Measurements from ENCODE around the gene SLC49A4.

The SLC49A4 gene

DNA sequence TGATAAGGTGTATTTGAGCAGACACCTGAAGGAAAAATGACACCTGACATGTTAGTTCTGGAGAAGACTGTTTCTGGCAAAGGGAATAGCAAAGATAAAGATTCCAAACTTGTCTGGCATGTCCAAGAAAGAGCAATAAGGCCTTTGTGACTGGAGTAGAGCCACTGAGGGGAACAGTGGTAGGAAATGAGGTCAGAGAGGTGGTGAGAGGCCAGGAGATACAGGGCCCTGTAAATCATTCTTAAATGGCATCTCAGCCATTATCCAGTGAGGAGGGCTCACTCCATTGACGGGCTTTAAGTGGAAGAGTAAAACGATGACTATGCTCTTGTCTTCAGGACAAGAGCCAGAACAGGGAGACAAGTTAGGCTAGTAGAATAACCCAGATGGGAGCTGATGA, 4.5 kb downstream of the SLC49A4 start:
- TF ChIP-seq GATA3 (IDR thresholded peaks at IDR 0.05; ENCODE audit: low read depth, low read length) = no peak
- no peak for TF ChIP-seq GATA2 (IDR thresholded peaks at IDR 0.05; ENCODE audit: low read depth, low read length)

DNA sequence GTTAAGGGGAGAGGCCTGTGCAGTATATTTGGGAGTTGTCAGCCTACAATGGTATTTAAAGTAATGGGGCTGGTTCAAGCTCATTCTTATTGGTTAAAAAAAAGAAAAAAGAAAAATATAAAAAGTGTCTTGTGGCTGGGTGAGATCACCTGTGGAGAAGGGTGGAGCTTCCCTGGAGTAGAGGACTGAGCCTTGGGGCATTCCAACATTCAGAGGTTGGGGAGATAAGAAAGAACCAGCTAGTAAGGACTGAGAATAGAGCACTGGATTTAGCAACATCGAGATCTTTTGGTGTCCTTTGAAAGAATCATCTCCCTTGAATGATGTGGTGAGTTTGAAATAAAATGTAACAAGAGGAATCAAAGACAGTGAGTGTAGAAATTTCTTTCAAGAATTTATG, 5.2 kb downstream of the SLC49A4 start:
- no peak for TF ChIP-seq GATA2 (IDR thresholded peaks at IDR 0.05; ENCODE audit: low read depth, low read length)
- TF ChIP-seq GATA3 (IDR thresholded peaks at IDR 0.05; ENCODE audit: low read depth, low read length) = no peak

- TF ChIP-seq GATA2 (IDR thresholded peaks at IDR 0.05; ENCODE audit: low read depth, low read length) (no peak), GATA3 (IDR thresholded peaks at IDR 0.05; ENCODE audit: low read depth, low read length) (no peak)
These were observed 5.9 kb downstream of the SLC49A4 start for GRCh38 chr3:122800706-122801237.

- no peak for TF ChIP-seq GATA2 (IDR thresholded peaks at IDR 0.05; ENCODE audit: low read depth, low read length)
- TF ChIP-seq GATA3 (IDR thresholded peaks at IDR 0.05; ENCODE audit: low read depth, low read length) = no peak
These were observed 7.5 kb downstream of the SLC49A4 start for GRCh38 chr3:122802323-122802722.

GRCh38 chr3:122803977-122804376, 9.1 kb downstream of the SLC49A4 start:
- no peak for TF ChIP-seq GATA2 (IDR thresholded peaks at IDR 0.05; ENCODE audit: low read depth, low read length)
- TF ChIP-seq GATA3 (IDR thresholded peaks at IDR 0.05; ENCODE audit: low read depth, low read length) = no peak

- no peak for TF ChIP-seq GATA2 (IDR thresholded peaks at IDR 0.05; ENCODE audit: low read depth, low read length)
- TF ChIP-seq GATA3 (IDR thresholded peaks at IDR 0.05; ENCODE audit: low read depth, low read length) = no peak
These were observed 15.9 kb downstream of the SLC49A4 start for GRCh38 chr3:122810734-122811133.

DNA sequence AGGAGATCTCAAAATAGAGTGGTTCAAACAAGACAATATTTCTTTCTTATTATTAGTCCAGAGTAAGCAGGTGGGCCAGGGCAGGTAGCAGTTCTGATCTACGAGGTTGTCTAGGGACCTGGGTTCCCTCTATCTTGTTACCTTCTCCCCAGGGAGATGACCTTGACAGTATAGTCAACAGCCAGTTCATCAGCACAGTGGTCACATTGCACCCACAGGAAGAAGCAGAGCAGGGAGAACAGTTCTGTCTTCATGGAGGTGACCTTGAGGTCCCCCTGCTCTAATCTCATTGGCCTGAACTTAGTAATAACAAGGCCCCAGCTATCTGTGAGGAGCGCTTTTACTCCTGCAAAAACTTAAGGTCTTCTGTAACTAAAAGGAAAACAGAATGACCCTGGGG, 21.7 kb downstream of the SLC49A4 start:
- TF ChIP-seq GATA2 (IDR thresholded peaks at IDR 0.05; ENCODE audit: low read depth, low read length) = no peak
- no peak for TF ChIP-seq GATA3 (IDR thresholded peaks at IDR 0.05; ENCODE audit: low read depth, low read length)

DNA sequence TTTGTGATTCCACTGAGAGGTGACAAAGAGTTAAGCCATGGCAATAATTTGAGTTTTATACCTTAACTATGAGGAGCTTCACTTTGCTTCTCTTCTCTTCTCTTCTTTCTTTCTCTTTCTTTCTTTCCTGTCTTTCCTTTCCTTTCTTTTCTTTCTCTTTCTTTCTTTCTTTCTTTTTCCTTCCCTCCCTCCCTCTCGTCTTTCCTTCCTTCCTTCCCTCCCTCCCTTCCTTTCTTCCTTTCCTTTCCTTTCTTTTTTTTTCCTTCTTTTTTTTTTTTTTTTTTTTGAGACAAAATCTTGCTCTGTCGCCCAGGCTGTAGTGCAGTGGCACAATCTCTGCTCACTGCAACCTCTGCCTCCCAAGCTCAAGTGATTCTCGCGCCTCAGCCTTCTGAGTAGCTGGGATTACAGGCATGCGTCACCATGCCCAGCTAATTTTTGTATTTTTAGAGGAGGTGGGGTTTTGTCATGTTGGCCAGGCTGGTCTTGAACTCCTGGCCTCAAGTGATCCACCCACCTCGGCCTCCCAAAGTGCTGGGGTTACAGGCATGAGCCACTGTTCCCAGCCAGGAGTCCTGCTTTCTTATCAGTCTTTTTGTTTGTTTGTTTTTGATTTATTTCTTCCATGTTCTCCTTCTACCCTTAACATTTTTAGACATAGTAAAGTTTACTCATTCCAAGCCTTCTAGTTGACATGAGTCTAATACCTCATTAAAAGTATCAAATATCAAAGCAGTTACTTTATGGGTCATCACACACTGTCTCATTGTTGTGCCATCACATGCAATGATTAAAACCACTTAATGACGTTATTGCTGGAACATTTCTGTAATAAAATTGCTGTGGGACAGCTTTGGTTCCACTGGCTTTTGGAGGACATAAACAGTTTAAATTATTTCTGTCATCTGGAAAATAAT, 29.9 kb downstream of the SLC49A4 start:
- TF ChIP-seq GATA3 (IDR thresholded peaks at IDR 0.05; ENCODE audit: low read depth, low read length) = no peak
- no peak for TF ChIP-seq GATA2 (IDR thresholded peaks at IDR 0.05; ENCODE audit: low read depth, low read length)

- TF ChIP-seq GATA2 (IDR thresholded peaks at IDR 0.05; ENCODE audit: low read depth, low read length) = no peak
- TF ChIP-seq GATA3 (IDR thresholded peaks at IDR 0.05; ENCODE audit: low read depth, low read length) = no peak
These were observed 30.6 kb downstream of the SLC49A4 start for GRCh38 chr3:122825460-122825859.

DNA sequence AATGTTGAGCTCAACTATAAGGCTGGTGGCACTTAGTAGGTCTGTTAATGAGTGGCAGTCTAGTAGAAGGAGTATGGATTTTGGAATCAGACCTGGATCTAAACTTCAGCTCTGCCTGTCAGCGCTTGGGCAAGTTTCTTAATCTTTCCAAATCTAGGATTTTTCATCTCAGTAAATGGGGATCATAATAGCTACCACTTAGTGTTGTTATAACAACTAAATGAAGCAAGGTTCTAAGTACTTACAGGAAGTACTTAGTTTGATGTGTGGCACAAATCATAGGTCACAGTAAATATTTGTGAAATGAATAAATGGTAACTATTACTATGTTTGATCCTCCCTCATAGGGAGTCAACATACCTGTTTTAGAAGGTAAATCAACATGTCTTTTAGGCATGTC, 31.4 kb downstream of the SLC49A4 start:
- TF ChIP-seq GATA3 (IDR thresholded peaks at IDR 0.05; ENCODE audit: low read depth, low read length) (no peak), GATA2 (IDR thresholded peaks at IDR 0.05; ENCODE audit: low read depth, low read length) (no peak)

GRCh38 chr3:122828281-122828680, 33.4 kb downstream of the SLC49A4 start:
- TF ChIP-seq GATA3 (IDR thresholded peaks at IDR 0.05; ENCODE audit: low read depth, low read length) (no peak), GATA2 (IDR thresholded peaks at IDR 0.05; ENCODE audit: low read depth, low read length) (no peak)

DNA sequence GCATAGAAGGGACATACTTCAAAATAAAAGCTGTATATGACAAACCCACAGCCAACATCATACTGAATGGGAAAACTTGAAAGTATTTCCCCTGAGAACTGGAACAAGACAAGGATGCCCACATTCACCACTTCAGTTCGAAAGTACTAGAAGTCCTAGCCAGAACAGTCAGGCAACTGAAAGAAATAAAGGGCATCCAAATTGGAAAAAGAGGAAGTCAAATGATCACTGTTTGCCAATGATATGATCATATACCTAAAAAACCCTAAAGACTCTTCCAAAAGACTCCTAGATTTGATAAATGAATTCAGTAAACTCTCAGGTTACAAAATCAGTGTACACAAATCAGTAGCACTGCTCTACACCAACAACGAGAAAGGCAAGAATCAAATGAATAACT, 40.7 kb downstream of the SLC49A4 start:
- TF ChIP-seq GATA2 (IDR thresholded peaks at IDR 0.05; ENCODE audit: low read depth, low read length) (no peak), GATA3 (IDR thresholded peaks at IDR 0.05; ENCODE audit: low read depth, low read length) (no peak)

- TF ChIP-seq GATA2 (IDR thresholded peaks at IDR 0.05; ENCODE audit: low read depth, low read length) = no peak
- no peak for TF ChIP-seq GATA3 (IDR thresholded peaks at IDR 0.05; ENCODE audit: low read depth, low read length)
These were observed 48.7 kb downstream of the SLC49A4 start for GRCh38 chr3:122843604-122844003.

DNA sequence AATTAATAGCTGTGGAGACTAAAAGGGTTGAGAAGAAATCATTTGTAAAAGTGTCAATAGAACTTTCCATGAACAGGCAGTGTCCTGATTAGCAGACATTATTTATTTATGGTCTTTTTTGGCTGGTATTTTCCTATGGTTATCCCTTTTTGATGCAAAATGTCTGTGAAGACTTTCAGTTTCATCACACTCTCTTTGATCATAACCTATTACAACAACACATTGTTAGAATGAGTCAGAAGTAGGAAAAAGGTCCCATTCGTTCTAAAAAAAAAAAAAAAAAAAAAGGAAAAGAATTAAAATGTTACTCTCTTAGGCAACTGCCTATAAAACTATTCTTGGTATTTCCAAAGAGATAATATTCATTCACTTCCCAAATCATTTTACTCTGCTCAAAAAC, 62.1 kb downstream of the SLC49A4 start:
- no peak for TF ChIP-seq GATA3 (IDR thresholded peaks at IDR 0.05; ENCODE audit: low read depth, low read length)
- no peak for TF ChIP-seq GATA2 (IDR thresholded peaks at IDR 0.05; ENCODE audit: low read depth, low read length)

GRCh38 chr3:122858373-122858772, 63.5 kb downstream of the SLC49A4 start:
- TF ChIP-seq GATA3 (IDR thresholded peaks at IDR 0.05; ENCODE audit: low read depth, low read length) (no peak), GATA2 (IDR thresholded peaks at IDR 0.05; ENCODE audit: low read depth, low read length) (no peak)

Data from SH-SY5Y (cell line).